Fibroblast of lung (primary cell): Measurements from ENCODE around the gene THOC1.

ENCODE experiments used
- EZH2 ChIP-seq: IDR thresholded peaks from 2 replicates; pipeline ENCODE4 v1.5.1; 2012; ENCODE audit warnings: low read length, control low read depth, mild to moderate bottlenecking; ENCODE audit errors: missing control alignments
- TF ChIP-seq, protein P1 (sequence below), 2 donors: IDR thresholded peaks in 1 of 2; conservative IDR thresholded peaks in 1 of 2; 1 replicate in 1 of 2; 2 replicates in 1 of 2; pipeline ENCODE4 v1.5.1; 2011 to 2012; ENCODE audit warnings: low read length in 2 of 2, control low read depth in 1 of 2, inconsistent platforms in 1 of 2, low read depth in 1 of 2, mild to moderate bottlenecking in 1 of 2

DNA sequence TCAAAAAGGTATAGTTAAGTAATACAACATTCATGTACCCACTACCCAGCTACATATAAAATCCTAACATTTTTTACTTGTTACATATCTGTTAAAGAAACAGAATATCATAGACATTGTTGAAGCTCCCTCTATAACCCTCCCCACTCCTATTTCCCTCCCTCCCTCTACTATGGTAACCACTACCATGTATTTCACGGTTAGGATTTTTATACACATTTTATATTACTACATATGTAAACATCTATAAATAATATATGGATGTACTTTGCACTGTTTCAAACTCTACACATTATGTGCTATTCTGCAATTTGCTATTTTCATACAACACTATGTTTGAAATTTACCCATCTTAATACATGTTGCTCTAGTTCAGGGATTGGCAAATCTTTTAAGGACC is 36.3 kb downstream of the THOC1 start:
- TF ChIP-seq, protein P1, sequence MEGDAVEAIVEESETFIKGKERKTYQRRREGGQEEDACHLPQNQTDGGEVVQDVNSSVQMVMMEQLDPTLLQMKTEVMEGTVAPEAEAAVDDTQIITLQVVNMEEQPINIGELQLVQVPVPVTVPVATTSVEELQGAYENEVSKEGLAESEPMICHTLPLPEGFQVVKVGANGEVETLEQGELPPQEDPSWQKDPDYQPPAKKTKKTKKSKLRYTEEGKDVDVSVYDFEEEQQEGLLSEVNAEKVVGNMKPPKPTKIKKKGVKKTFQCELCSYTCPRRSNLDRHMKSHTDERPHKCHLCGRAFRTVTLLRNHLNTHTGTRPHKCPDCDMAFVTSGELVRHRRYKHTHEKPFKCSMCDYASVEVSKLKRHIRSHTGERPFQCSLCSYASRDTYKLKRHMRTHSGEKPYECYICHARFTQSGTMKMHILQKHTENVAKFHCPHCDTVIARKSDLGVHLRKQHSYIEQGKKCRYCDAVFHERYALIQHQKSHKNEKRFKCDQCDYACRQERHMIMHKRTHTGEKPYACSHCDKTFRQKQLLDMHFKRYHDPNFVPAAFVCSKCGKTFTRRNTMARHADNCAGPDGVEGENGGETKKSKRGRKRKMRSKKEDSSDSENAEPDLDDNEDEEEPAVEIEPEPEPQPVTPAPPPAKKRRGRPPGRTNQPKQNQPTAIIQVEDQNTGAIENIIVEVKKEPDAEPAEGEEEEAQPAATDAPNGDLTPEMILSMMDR (conservative IDR thresholded peaks at IDR 0.05 in 1 of 2, IDR thresholded peaks at IDR 0.05 in 1 of 2; ENCODE audit: low read depth in 1 of 2, low read length in 2 of 2), result no peak
- TF ChIP-seq EZH2, result no peak
